ENCODE results near the gene CCDC169. TPM values are rescaled to one million over a fixed set of nuclear protein-coding genes. Genes with fewer than 3 reads are reported as not detected.
A peak's percentile ranks its signal among the peaks of the same experiment; 100 is the strongest.

CCDC169 gene
- total RNA-seq, 1 experiment from 2014 or later = 36.8 TPM

DNA sequence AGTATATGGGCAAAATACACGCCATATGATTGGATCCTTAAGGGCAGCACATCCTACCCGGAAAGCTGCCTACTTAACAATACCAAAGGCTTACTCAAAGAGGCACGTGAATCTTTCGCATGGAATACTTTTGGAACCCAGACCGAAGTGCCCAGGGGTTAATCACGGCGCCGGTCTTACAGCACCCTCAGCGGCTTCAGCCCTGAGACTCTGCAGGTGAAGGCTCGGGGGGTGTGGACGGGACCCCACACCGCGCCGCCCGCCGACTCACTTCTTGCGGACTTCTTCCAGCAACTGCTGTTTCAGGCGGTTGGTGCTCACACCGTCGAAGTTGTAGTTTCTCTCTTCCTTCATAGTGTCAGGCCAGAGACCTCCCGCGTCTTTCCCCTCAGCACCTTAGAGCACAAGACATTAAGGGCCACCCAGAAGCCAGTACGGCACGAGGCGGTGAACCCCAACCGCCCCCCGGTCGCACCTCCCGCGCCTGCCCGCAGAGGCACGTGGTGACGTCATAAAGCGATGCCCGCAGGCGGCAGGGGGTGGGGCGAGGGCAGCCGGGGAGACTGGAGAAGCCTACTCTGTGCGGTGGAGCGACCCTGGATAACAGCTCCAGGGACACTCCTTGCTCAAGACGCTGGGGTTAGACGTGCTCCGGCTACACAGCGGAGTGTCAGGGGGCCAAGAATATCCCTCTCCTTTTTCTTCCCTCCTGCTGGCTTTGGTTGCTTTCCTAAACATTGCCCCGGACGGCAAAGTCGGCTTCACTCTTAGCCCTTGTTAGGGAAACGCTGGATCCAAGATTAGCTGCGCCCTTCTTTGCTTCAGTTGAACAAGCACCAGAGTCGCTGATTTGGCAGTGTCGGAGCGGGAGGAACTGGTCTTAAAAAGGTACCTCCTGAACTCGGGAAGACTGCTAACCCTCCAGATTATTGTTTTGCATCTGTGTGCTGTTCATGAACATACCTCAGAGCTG is at the start of gene CCDC169 (continued):
- TF ChIP-seq E2F5 (CRISPR knock-in tag; IDR thresholded peaks at IDR 0.05) (peak; percentile 91), CREM (CRISPR knock-in tag; IDR thresholded peaks at IDR 0.05) (peak; percentile 97), CREB1 (CRISPR knock-in tag; IDR thresholded peaks at IDR 0.05) (peak; percentile 85)
- TF ChIP-seq, protein P1, sequence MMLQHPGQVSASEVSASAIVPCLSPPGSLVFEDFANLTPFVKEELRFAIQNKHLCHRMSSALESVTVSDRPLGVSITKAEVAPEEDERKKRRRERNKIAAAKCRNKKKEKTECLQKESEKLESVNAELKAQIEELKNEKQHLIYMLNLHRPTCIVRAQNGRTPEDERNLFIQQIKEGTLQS (CRISPR knock-in tag; conservative IDR thresholded peaks at IDR 0.05) = 0 out of 2 replicates have a peak, but pooled peaks have one; percentile 42

- Mint-ChIP-seq H3K4me1 (peaks cover 37% of the 10 kb centered on the region), H3K9me3 (no peaks in the 10 kb centered on the region), H3K27me3 (ENCODE audit: low read depth) (no peaks in the 10 kb centered on the region; the same call in 1 of the 2 replicates), H3K4me3 (peak within 1 kb of the TSS; percentile 90), H3K27ac (peak within 1 kb of the TSS; percentile 99), H3K36me3 (no peaks in the 10 kb centered on the region)
- POLR2A ChIA-PET = interaction anchor here (3.4 kb wide), 1 partner anchor 48 kb away, joined by 13 read pairs; the partner anchor contains the start of gene CCDC169
- peak; percentile 88 for ATAC-seq
- CTCF ChIA-PET = interaction anchor here (0.5 to 2.7 kb wide), 37 partner anchors 9 to 537 kb away, joined by 3 to 19 read pairs (median 4); partner anchors contain the start of genes CCDC169 and CCNA1
- DNase-seq (ENCODE audit: low spot score) = peak; percentile 90
- no peak for TF ChIP-seq MLX (CRISPR knock-in tag; IDR thresholded peaks at IDR 0.05)
- TF ChIP-seq, protein P2, sequence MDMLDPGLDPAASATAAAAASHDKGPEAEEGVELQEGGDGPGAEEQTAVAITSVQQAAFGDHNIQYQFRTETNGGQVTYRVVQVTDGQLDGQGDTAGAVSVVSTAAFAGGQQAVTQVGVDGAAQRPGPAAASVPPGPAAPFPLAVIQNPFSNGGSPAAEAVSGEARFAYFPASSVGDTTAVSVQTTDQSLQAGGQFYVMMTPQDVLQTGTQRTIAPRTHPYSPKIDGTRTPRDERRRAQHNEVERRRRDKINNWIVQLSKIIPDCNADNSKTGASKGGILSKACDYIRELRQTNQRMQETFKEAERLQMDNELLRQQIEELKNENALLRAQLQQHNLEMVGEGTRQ (CRISPR knock-in tag; IDR thresholded peaks at IDR 0.05) = peak; percentile 75
- TF ChIP-seq FOXP4 (CRISPR knock-in tag; IDR thresholded peaks at IDR 0.05) = peak; percentile 69
- no peak for TF ChIP-seq ZSCAN18 (CRISPR knock-in tag; IDR thresholded peaks at IDR 0.05)
- no peak; the same call in 1 of the 2 replicates for TF ChIP-seq ZNF263 (CRISPR knock-in tag; IDR thresholded peaks at IDR 0.05; ENCODE audit: low read depth)
- TF ChIP-seq ZNF416 (CRISPR knock-in tag; IDR thresholded peaks at IDR 0.05) = no peak
- no peak for TF ChIP-seq NR2C2 (CRISPR knock-in tag; IDR thresholded peaks at IDR 0.05)
- TF ChIP-seq USF1 (CRISPR knock-in tag; IDR thresholded peaks at IDR 0.05) = peak; percentile 57; the same call in 1 of the 2 replicates
- TF ChIP-seq CDX4 (CRISPR knock-in tag; IDR thresholded peaks at IDR 0.05; ENCODE audit: borderline replicate concordance) = no peak
- no peak for TF ChIP-seq EMX1 (CRISPR knock-in tag; IDR thresholded peaks at IDR 0.05)
- no peak for TF ChIP-seq ZNF232 (CRISPR knock-in tag; IDR thresholded peaks at IDR 0.05)
- TF ChIP-seq ESRRA (CRISPR knock-in tag; IDR thresholded peaks at IDR 0.05; ENCODE audit: borderline replicate concordance) = peak; percentile 35; the same call in 1 of the 2 replicates
- no peak for TF ChIP-seq ERG (CRISPR knock-in tag; IDR thresholded peaks at IDR 0.05)
- TF ChIP-seq GABPB1 (CRISPR knock-in tag; IDR thresholded peaks at IDR 0.05) = no peak
- TF ChIP-seq FOXK1 (CRISPR knock-in tag; IDR thresholded peaks at IDR 0.05) = peak; percentile 9; the same call in 1 of the 2 replicates
- no peak; the same call in 1 of the 2 replicates for TF ChIP-seq NFYB (CRISPR knock-in tag; conservative IDR thresholded peaks at IDR 0.05; ENCODE audit: low read depth)
- TF ChIP-seq JAZF1 (CRISPR knock-in tag; IDR thresholded peaks at IDR 0.05) = no peak
- no peak for TF ChIP-seq SMAD3 (CRISPR knock-in tag; IDR thresholded peaks at IDR 0.05; ENCODE audit: borderline replicate concordance)
Observed at GRCh38 chr13:36346222-36347083, 48.8 kb upstream of the CCDC169 start, which contains the start of gene SPART. Gene SPART, minus strand, starts transcription at chr13:36346394. Its CDS starts 10,564 bp downstream, at chr13:36335830.

Data from WTC11 (cell line).